GM12878 (cell line): ENCODE results near the gene ACHE. TPM values are rescaled to one million over a fixed set of nuclear protein-coding genes. Genes with fewer than 3 reads are reported as not detected.

Experiments
- BCL11A ChIP-seq: IDR thresholded peaks from 2 replicates; pipeline ENCODE4 v1.6.1; 2011; ENCODE audit warnings: low read depth, low read length
- BHLHE40 ChIP-seq, 2 experiments: fragments of 450-650 bp in 1 of 2; IDR thresholded peaks; 2 replicates each; pipeline ENCODE4 v1.6.1; 2011 to 2017; ENCODE audit warnings: low read depth in 2 of 2, borderline replicate concordance in 1 of 2, improper control_type of control experiment in 1 of 2, low read length in 1 of 2, mild to moderate bottlenecking in 1 of 2
- CBFB ChIP-seq: IDR thresholded peaks from 2 replicates; pipeline ENCODE4 v1.6.1; 2016; ENCODE audit warnings: antibody characterized with exemption, low read depth
- CHD2 ChIP-seq: IDR thresholded peaks from 2 replicates; pipeline ENCODE4 v1.6.1; 2011; ENCODE audit warnings: low read depth, low read length, improper control_type of control experiment, borderline replicate concordance
- CUX1 ChIP-seq: IDR thresholded peaks from 2 replicates; pipeline ENCODE4 v1.6.1; 2012; ENCODE audit warnings: improper control_type of control experiment, low read depth, low read length; ENCODE audit not compliant: insufficient replicate concordance
- FOS ChIP-seq: IDR thresholded peaks from 3 replicates; pipeline ENCODE4 v1.6.1; 2011; ENCODE audit warnings: borderline replicate concordance; ENCODE audit not compliant: insufficient read length; ENCODE audit errors: extremely low read depth
- LARP7 ChIP-seq: fragments of 450-650 bp; IDR thresholded peaks from 2 replicates; pipeline ENCODE4 v1.6.1; 2017; ENCODE audit warnings: mild to moderate bottlenecking
- MEF2A ChIP-seq: IDR thresholded peaks from 2 replicates; pipeline ENCODE4 v1.6.1; 2011; ENCODE audit warnings: low read depth, mild to moderate bottlenecking, low read length, moderate library complexity; ENCODE audit not compliant: insufficient read depth
- MYC ChIP-seq: IDR thresholded peaks from 2 replicates; pipeline ENCODE4 v1.6.1; 2011; ENCODE audit warnings: mild to moderate bottlenecking, low read length, moderate library complexity, inconsistent platforms; ENCODE audit not compliant: insufficient read depth, insufficient replicate concordance, insufficient read length, severe bottlenecking
- NR2F1 ChIP-seq: fragments of 450-650 bp; conservative IDR thresholded peaks from 2 replicates; pipeline ENCODE4 v1.6.1; 2017; ENCODE audit warnings: mild to moderate bottlenecking
- POLR2A ChIP-seq: IDR thresholded peaks from 2 replicates; pipeline ENCODE4 v1.6.1; 2011; ENCODE audit warnings: low read depth, mild to moderate bottlenecking, low read length
- RFX5 ChIP-seq: IDR thresholded peaks from 2 replicates; pipeline ENCODE4 v1.6.1; 2011; ENCODE audit warnings: low read depth, low read length, improper control_type of control experiment
- STAT3 ChIP-seq: IDR thresholded peaks from 2 replicates; pipeline ENCODE4 v1.6.1; 2011; ENCODE audit warnings: low read depth, low read length, improper control_type of control experiment
- USF1 ChIP-seq: IDR thresholded peaks from 2 replicates; pipeline ENCODE4 v1.6.1; 2011; ENCODE audit warnings: borderline replicate concordance, low read depth, mild to moderate bottlenecking, moderate library complexity, mixed read lengths, low read length; ENCODE audit not compliant: insufficient read depth; ENCODE audit errors: extremely low read length
- WRNIP1 ChIP-seq: IDR thresholded peaks from 2 replicates; pipeline ENCODE4 v1.6.1; 2011; ENCODE audit warnings: low read depth, low read length, improper control_type of control experiment, borderline replicate concordance
- ZBTB33 ChIP-seq: fragments of 450-650 bp; IDR thresholded peaks from 2 replicates; pipeline ENCODE4 v1.6.1; 2017; ENCODE audit warnings: mild to moderate bottlenecking
- ZBTB4 ChIP-seq: fragments of 450-650 bp; formaldehyde crosslinking; IDR thresholded peaks from 2 replicates; pipeline ENCODE4 v1.4.0; 2022; ENCODE audit warnings: mild to moderate bottlenecking, moderate library complexity
- polyA plus RNA-seq, 11 experiments: library from polyadenylated mRNA; depleted of rRNA in 4 of 11; unstranded in 6 of 11; stranded (reverse) in 5 of 11; fragments of >200 nt; fragmentation: Nextera tagmentation in 4 of 11; fragmentation: Illumina TruSeq in 1 of 11; extraction: Ambion mirVana in 4 of 11; extraction: Trizol in 1 of 11; gene quantifications; 1 replicate in 1 of 11; 2 replicates in 10 of 11; pipeline versions ENCODE4 v1.2.1 to v1.2.3, GENCODE V29; 2011 to 2016; ENCODE audit warnings: inconsistent platforms in 2 of 11, missing spikeins in 2 of 11, low read depth in 1 of 11
- total RNA-seq, 4 experiments: library from RNA; depleted of rRNA in 3 of 4; stranded (reverse); fragments of >200 nt in 3 of 4; fragmentation: Illumina TruSeq in 1 of 4; extraction: Trizol in 1 of 4; gene quantifications; 2 replicates each; pipeline versions ENCODE4 v1.2.1 to v1.2.3, GENCODE V29; 2013 to 2021

Gene ACHE
- total and polyA plus RNA-seq, 10 of the 15 experiments (the other 5 are each of a cell fraction or from before 2014, with no cell fraction given), result 0.07 to 5.1 (median 2.3) TPM; not detected in 1

GRCh38 chr7:100888988-100889750, 6.5 kb downstream of the ACHE start, which contains the start of gene UFSP1 (continued):
- TF ChIP-seq BHLHE40 (IDR thresholded peaks at IDR 0.05; ENCODE audit: borderline replicate concordance in 1 of 2, low read depth in 2 of 2, low read length in 1 of 2) (peak in 1 of 2 experiments; percentile 11; a peak in 2 of 4 replicates), NR2F1 (0 out of 2 replicates have a peak, but pooled peaks have one; percentile 13), CBFB (peak; percentile 6; the same call in 1 of the 2 replicates), ZBTB4 (no peak), WRNIP1 (no peak), USF1 (peak; percentile 25), STAT3 (no peak), CHD2 (0 out of 2 replicates have a peak, but pooled peaks have one; percentile 17), CUX1 (no peak), POLR2A (peak; percentile 78), MEF2A (no peak), BCL11A (no peak), MYC (peak; percentile 80), FOS (no peak), RFX5 (no peak), LARP7 (peak; percentile 79), ZBTB33 (no peak)
